HT1080 (cell line): Measurements from ENCODE around the gene PIGN. TPM values are rescaled to one million over a fixed set of nuclear protein-coding genes. Genes with fewer than 3 reads are reported as not detected.

ENCODE experiments used
- DNase-seq: peaks from one replicate; pipeline ENCODE4 v3.0.0-alpha.2; 2015; ENCODE audit warnings: low read depth
- polyA plus RNA-seq, 2 experiments: library from polyadenylated mRNA; depleted of rRNA; stranded (reverse); fragments of >200 nt; gene quantifications; 2 replicates each; pipeline ENCODE4 v1.2.3, GENCODE V29; 2015
- total RNA-seq: library from RNA; depleted of rRNA; stranded (reverse); fragments of >200 nt; shearing (Covaris generic); gene quantifications from 2 replicates; pipeline ENCODE4 v1.2.3, GENCODE V29; 2014; rRNA removed

Gene PIGN, protein sequence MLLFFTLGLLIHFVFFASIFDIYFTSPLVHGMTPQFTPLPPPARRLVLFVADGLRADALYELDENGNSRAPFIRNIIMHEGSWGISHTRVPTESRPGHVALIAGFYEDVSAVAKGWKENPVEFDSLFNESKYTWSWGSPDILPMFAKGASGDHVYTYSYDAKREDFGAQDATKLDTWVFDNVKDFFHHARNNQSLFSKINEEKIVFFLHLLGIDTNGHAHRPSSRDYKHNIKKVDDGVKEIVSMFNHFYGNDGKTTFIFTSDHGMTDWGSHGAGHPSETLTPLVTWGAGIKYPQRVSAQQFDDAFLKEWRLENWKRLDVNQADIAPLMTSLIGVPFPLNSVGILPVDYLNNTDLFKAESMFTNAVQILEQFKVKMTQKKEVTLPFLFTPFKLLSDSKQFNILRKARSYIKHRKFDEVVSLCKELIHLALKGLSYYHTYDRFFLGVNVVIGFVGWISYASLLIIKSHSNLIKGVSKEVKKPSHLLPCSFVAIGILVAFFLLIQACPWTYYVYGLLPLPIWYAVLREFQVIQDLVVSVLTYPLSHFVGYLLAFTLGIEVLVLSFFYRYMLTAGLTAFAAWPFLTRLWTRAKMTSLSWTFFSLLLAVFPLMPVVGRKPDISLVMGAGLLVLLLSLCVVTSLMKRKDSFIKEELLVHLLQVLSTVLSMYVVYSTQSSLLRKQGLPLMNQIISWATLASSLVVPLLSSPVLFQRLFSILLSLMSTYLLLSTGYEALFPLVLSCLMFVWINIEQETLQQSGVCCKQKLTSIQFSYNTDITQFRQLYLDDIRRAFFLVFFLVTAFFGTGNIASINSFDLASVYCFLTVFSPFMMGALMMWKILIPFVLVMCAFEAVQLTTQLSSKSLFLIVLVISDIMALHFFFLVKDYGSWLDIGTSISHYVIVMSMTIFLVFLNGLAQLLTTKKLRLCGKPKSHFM
- 7.9 and 9.6 TPM in 2 replicates for total RNA-seq
- polyA plus RNA-seq (2015; cell fraction: cytosol; rRNA removed) = 13.7 and 14.3 TPM in 2 replicates
- 19.3 and 20.8 TPM in 2 replicates for polyA plus RNA-seq (2015; cell fraction: nucleus; rRNA removed)

DNA sequence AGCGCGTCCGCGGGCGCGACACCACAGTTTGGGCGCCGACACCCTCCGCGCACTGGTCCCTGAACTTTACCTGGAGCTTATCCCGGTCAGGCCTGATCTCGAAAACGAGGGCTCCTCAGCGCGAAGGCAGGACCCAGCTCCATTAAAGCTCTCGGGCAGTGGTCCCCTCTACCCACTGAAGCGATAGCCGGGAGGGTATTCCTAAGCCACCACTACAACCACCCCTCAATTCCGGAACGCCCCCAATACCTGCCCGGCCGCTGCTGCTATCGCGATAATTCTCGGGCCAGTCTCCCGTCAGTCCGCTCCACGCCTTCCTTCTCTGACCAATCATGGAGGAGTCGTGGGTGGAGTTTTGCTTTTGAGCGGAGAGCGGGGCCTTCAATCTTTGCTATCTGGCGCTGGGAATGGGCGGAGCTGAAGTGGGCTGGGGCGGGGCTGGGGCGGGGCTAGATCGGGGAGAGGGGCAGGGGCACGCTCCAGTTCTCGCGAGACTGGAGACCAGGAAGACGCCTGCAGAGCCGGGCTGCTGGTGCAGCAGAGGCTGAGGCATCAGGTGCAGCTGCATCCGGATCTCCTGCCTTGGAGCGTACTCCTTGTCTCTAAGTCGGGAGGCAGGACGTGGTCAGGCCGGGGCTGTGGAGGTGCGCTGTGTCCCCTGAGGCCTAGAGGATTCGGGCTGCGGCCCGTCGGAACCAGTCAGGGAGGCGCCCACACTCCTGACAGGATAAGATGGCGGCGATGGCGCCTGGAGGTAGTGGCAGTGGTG lies at the start of gene PIGN, which contains the start of gene RELCH:
Gene PIGN, minus strand, starts transcription at position 283 of the 769 bp plus-strand sequence. CDS start 25,703 bp downstream, outside the sequence.
Gene RELCH, plus strand, starts transcription at position 482 of the 769 bp plus-strand sequence. Its CDS starts 251 bp downstream, at position 733.
- peak; percentile 95 for DNase-seq

DNA sequence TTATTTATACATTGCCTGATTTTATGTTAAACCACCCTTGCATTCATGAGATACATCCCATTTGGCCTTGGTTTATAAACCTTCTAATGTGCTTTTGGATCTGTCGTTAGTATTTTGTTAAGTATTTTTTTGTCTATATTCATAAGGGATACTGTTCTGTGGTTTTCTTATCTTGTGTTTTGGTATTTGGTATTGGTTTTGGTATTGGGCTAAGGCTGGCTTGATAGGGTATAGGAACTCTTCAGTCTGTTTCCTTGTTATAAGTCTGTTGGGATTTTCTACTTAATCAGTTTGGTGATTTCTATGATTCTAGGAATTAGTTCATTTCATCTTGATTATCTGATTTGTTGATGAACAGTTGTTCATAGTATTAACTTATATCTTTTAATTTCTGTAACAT lies 49.4 kb upstream of the PIGN start:
- DNase-seq = no peak

DNA sequence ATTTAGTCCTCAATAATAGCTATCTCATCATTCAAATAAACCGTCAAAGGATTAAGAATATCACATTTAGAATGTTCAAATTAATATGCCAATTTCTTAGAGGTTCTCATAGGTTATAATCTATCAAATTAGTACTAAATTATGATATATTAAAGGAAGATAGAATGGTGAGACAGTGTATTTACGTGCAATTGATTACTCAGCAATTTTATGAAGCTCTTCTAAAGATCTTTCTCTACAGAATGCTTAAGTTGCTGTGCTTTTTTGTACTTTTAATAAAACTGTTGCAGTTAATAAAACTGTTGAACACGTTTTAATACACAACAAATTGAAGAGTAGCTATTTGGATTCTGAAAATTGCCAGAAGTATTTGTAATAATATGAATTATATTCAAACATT lies 39.2 kb upstream of the PIGN start:
- DNase-seq = no peak

DNA sequence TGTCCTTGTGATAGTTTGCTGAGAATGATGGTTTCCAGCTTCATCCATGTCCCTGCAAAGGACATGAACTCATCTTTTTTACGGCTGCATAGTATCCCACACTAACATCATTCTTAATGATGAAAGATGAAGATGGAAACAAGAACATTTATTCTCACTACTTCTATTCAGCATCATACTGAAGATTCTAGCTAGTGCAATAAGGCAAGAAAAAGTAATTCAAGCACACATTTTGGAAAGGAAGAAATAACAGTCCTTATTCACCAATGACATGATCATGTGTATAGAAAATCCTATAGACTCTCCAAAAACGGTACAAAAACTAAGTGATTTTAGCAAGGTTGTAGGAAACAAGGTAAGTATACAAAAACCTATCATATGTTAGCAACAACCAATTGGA lies 37.4 kb upstream of the PIGN start:
- no peak for DNase-seq

DNA sequence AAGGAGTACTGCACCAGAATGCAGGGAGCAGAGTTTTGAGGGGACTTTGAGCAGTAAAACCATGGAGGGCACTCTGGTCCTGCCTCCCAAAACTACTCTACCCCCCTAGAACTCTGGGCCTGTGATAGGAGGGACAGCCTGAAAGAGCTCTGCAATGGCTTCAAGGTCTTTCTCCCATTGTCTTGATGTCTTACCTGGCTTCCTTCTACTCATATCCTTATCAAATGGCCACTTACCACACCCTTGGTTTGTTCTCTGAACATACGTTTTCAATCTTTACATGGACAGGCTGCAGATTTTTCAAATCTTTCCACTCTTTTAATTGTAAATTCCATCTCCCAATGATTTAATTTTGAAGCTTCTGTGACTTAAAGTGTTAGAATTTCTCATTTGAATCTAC lies 27.9 kb upstream of the PIGN start:
- DNase-seq = no peak

DNA sequence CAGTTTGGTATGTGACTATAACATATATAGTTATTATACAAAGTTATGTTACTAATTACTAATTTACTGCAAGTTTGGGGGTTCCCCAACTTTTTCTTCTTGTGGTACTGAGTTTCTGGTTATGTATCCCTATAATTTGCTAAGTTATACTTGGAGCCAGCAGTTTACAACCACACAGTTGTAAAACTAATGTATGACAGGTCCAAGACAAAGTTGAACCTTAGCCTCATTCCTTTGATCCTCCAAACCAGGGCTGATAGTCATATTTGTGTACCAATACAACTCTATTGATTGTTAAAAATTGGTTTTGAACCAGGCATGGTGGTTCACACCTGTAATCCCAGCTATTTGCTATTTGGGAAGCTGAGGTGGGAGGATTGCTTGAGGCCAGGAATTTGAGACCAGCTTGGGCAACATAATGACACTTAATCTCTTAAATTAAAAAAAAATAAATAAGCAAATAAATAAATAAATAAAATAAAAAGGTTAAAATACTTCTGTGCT lies 24.5 kb upstream of the PIGN start:
- no peak for DNase-seq

DNA sequence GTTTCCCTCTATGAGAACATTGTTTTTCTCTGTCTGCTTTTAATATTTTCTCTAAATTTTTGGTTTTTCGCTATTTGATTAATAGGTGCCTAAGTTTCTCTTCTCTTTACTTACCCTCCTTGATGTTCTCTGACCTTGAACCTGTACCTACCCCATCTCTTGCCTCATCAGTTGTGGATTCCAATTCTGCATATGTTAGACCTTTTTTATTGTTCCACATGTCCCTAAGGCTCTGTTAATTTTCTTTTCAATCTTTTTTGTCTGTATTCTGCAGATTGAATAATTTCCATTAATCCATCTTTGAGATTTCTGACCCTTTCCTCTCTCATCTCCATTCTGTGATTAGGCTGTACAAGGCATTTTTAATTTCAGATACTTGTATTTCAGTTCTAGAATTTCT lies 23.3 kb upstream of the PIGN start:
- no peak for DNase-seq

DNA sequence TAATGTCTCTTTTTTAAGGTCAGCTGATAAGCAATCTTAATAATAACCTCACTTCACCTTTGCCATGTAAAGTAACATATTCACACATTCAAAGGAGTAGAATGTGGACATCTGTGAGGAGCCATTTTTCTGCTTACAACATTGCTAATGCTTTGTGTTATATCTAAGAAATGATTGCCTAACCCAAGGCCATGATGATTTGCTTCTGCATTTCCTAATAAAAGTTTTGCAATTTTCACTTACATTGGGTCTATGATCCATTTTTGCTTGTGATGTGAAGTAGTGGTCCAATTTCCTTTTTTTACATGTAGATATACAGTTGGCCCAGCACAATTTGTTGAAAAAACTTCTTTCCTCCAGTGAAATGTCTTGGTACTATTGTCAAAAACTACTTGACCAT lies 22.2 kb upstream of the PIGN start:
- no peak for DNase-seq

DNA sequence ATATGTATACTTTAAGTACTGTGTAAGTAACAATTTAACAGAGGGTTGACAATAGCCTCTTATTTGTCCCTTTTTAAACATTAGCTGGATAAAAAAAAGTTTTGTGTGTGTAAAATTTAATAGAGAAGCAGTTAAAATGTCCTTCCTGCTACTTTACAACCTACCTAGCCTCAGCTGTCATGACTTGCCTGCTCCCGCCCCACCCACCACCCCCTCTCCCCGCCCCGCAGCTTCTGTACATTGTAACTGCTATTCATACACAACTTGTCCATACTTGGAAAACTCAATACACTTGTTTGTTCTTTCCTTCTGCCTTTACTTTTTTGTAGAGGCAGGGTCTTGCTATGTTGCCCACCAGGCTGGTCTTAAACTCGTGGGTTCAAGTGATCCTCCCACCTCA lies 19.7 kb upstream of the PIGN start:
- DNase-seq = no peak

DNA sequence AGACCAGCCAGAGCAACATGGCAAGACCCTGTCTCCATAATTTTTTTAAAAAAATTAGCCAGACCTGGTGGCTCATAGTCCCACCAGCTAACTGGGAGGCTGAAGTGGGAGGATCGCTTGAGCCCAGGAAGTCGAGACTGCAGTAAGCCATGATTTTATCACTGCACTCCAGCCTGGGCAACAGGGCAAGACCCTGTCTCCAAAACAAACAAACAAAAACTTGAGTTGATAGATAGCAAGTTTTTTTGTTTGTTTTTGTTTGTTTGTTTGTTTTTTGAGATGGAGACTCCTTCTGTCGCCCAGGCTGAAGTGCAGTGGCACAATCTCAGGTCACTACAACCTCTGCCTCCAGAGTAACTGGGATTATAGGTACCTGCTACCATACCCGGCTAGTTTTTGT lies 19.0 kb upstream of the PIGN start:
- DNase-seq = no peak

DNA sequence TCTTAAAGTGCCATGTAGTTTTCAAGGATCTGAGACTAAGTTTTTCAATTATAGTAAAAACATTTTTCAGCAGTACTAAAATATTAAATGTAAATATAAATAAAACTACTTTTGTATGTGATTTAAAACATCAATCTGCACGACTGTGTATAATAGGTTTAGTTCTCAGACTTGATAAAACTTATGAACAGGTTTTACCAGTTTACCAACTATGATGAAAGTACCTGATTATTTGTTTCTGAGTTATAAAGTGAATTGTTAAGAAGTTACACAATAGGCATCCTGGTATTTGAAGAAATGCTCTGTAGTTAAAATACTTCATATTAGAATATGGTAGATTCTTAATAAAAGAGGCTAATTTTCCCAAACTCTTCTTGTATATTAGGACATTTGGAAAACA lies 15.0 kb upstream of the PIGN start:
- DNase-seq = no peak

DNA sequence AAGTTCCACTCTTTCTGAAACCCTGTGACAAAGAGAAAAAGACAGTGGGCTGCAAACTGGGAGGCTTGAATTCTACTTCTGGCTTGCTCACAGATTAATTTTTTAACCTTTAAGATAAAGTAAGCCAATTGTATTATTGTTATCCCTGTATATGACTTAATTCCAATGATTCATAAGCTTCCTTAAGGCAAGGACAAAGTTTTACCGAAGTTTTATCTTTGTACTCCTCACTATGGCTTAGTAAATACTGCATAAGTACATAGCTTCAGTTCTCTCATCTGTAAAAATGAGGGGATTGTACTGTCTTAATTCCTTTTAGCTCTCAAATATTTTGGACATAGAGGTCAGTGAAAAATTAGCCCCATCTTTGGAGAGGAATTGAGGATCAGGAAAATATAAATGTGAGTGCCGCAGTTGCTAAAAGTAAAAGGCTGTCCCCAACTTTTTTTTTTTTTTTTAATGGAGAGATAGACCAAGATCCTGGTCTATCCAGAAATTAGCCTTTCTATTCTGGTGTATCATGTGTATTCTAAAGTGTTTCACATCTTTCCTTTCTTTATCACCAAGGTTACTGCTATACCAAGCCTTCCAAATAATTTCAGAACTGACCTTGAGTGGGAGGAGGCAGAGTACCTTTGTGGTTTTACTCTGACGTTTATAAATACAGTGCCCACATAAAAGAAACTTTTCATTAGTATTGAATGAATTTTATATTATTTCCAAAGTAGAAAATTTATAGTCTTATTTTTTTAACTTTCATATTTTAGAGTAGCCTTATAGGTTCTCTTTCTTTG lies 13.5 kb upstream of the PIGN start:
- DNase-seq = no peak

DNA sequence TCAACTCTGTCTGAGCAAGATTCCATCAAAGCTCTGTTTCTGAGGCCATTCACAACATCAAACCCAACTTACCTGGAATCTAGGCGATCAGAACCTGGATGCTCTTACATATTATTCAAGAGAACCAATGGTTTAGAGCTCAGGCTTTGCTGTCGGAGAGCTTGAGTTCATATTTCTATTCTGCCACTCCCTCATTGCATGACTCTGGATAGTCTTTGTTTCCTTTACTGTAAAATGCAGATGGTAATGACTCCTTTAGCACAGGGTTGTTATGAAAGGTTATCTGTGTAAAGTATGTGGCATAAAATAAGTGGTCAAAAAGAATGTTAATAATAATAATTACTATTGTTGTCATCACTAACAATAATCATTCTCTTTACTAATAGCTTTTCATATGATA lies 12.8 kb upstream of the PIGN start:
- DNase-seq = no peak

DNA sequence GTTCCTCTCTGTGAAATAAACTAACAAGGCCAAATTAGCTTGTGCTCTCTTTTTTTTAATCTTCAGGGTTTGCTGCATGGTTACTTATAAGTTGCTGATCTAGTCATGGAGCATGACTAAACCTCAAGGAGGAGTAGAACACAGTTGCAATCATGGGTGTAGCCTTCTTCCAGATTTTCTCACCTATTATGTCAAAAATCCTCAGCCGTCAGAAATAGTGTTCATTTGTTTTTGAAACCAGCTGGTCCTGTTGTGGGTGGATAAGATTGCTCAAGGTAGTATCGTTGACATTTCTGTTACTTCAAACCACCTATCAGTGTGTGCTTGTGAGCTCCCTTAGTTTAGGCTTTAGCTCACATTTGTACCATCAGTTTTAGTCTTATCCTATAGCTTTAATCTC lies 11.4 kb upstream of the PIGN start:
- no peak for DNase-seq

DNA sequence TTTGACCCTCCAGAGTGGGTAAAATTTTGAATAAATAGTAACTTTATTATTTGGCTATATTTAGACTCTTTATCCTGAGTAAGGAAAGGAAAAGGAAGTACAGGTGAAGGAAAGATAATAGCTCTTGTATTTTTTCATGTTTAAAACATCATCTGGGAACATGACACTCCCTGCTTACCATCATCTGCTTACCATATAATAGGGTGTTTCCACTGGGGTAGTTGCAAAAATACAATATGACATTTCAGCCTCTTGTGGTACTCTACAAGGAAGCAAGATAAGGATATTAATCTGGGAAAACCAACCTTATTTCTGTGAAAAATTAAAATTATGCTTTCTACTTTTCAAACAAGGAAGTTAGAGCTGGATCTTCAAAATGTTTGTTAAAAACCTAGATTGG lies 10.1 kb upstream of the PIGN start:
- no peak for DNase-seq

DNA sequence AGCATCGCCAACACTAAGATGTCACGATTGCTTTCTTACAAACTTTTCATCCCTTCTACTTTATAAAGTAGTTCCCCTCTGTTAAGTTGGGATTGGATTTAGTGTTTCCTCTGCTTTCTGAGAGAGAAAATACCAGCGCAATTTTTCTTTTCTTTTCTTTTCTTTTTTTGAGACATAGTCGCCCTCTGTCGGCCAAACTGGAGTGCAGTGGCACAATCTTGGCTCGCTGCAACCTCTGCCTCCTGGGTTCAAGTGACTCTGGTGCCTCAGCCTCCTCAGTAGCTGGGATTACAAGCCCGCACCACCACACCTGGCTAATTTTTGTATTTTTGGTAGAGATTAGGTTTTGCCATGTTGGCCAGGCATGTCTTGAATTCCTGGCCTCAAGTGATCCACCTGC lies 9.2 kb upstream of the PIGN start:
- no peak for DNase-seq

DNA sequence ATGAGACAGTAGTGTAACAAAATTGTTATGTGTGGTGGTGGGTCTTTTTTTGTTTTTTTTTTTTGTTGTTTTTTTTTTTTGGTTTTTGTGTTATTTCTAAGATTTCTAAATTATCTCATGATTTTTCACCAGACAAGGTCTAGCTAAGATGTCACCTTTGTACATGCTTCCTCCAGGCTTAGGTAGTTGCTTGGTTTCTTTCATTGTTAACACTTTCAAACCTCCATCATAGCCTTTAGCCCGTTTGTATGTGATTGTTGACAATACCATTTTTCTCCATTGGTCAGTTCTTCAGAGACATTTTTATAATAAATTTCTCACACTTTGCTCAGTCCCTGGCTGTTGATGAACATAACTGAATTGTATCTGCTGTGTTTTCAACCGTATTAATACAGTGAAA lies 2.4 kb upstream of the PIGN start:
- no peak for DNase-seq

DNA sequence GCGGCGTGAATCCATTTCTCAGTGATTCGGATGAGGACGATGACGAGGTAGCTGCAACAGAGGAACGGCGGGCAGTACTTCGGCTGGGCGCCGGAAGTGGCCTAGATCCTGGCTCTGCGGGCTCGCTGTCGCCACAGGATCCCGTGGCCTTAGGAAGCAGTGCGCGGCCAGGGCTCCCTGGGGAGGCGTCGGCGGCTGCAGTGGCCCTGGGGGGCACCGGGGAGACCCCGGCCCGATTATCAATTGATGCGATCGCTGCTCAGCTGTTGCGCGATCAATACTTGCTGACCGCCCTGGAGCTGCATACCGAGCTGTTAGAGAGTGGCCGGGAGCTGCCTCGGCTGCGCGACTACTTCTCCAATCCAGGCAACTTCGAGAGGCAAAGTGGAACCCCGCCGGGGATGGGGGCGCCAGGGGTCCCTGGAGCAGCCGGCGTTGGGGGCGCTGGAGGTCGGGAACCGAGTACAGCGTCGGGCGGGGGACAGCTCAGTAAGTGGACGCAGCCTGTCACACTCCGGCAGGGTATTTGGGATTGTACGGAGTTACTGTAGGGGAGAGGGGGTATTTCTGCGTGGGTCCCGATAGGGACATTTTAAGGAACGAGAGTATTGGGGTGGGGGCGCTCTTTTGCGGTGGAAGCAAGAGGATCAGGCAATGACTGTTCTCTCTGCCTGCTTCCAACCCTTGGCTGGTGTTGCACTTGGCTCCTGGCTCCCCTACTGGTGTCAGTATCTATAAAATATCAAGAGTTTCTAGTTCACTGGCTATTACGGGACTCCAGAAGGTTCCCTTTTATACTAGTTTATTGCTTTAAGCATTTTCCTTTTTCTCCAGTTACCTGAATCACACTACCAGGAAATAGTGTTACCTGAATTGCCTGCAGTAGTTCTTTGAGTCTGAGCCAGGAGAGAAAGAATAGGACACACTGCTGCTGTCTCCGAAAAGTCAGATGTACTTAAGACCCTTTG lies 971 bp upstream of the PIGN start:
- peak; percentile 26 for DNase-seq

DNA sequence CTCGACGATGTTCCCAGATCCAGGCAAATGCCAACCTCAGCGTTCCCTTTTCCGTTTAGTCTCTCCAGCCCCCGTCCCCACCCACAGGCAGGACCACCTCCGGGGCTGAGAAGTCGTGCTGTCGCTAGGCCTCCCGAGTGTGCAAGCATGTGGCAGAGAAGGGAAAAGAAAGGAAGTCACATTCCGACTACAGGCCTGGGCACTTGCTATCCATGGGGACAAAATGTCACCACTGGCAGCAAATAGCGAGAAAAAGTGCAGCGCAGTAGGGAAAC lies 420 bp downstream of the PIGN start:
- DNase-seq = no peak
